Small intestine (tissue), 7 donors: ENCODE results near the gene PLCB3. TPM values are rescaled to one million over a fixed set of nuclear protein-coding genes. Genes with fewer than 3 reads are reported as not detected.
A peak's percentile ranks its signal among the peaks of the same experiment; 100 is the strongest.

Experiments used
- DNase-seq, 2 donors: peaks; one replicate each; pipeline versions ENCODE4 v3.0.0 to v3.0.0-alpha.2; 2013
- FAIRE-seq: peaks from 2 replicates; lab custom pipeline; 2012; peaks lifted over from hg19 to GRCh38; lab: Jason Lieb, UNC
- H3K27ac ChIP-seq, 3 donors: one replicate each; pipeline ENCODE4 v1.5.1; 2013; ENCODE audit warnings: low read length in 2 of 3, mild to moderate bottlenecking in 2 of 3, control low read depth in 1 of 3, inconsistent platforms in 1 of 3, low read depth in 1 of 3, moderate library complexity in 1 of 3
- H3K27me3 ChIP-seq, 3 donors: one replicate each; pipeline ENCODE4 v1.6.1; 2013; ENCODE audit warnings: low read length in 3 of 3, inconsistent platforms in 1 of 3; ENCODE audit not compliant: control insufficient read depth in 3 of 3, insufficient read depth in 3 of 3
- H3K36me3 ChIP-seq, 3 donors: one replicate each; pipeline ENCODE4 v1.6.1; 2013; ENCODE audit warnings: low read length in 3 of 3, inconsistent platforms in 1 of 3, low read depth in 1 of 3, mild to moderate bottlenecking in 1 of 3, moderate library complexity in 1 of 3; ENCODE audit not compliant: control insufficient read depth in 3 of 3, insufficient read depth in 2 of 3
- H3K4me1 ChIP-seq, 3 donors: one replicate each; pipeline ENCODE4 v1.6.1; 2013; ENCODE audit warnings: low read length in 2 of 3, inconsistent platforms in 1 of 3, low read depth in 1 of 3, mild to moderate bottlenecking in 1 of 3, moderate library complexity in 1 of 3; ENCODE audit not compliant: control insufficient read depth in 3 of 3, insufficient read depth in 2 of 3
- H3K4me3 ChIP-seq, 3 donors: one replicate each; pipeline ENCODE4 v1.5.1; 2013; ENCODE audit warnings: low read length in 3 of 3, control low read depth in 1 of 3, inconsistent platforms in 1 of 3, low read depth in 1 of 3, mild to moderate bottlenecking in 1 of 3, moderate library complexity in 1 of 3
- H3K9me3 ChIP-seq, 2 donors: one replicate each; pipeline ENCODE4 v1.6.1; 2013; ENCODE audit warnings: low read depth in 1 of 2, low read length in 1 of 2; ENCODE audit not compliant: control insufficient read depth in 2 of 2, insufficient read depth in 1 of 2
- WGBS, 3 donors: extraction: QIAGEN DNeasy Blood & Tissue Kit; methylation state at CpG; one replicate each; pipeline ENCODE4 v1.1.7; 2013; 5-methylcytosine and 5-hydroxymethylcytosine counted together
- polyA plus RNA-seq, 4 donors: library from polyadenylated mRNA; stranded (reverse) in 3 of 4; unstranded in 1 of 4; fragments of 200-250 nt in 3 of 4; fragments of 120-200 nt in 1 of 4; gene quantifications; one replicate each; pipeline versions ENCODE4 v1.2.1 to v1.2.3, GENCODE V29; 2013
- donor health status: healthy with polysubstance abuse.
- donor health status: control.
- donor health status: control.
- donor health status: Bipolar disorder and iron deficiency.
- donor health status: healthy.

The PLCB3 gene
- polyA plus RNA-seq, 4 donors, result 108 to 191 (median 125) TPM

- Histone ChIP-seq H3K27me3 (no peaks in the 10 kb centered on the region), H3K4me1 (peaks cover 0 to 38% (median 0%) of the 10 kb centered on the region in 3 donors), H3K9me3 (no peaks in the 10 kb centered on the region), H3K36me3 (peaks cover 2 to 96% (median 8%) of the 10 kb centered on the region in 3 donors), H3K27ac (peak overlapping the region; percentile 71 to 82 (median 82)), H3K4me3 (peak overlapping the region; percentile 43 to 61 (median 51))
- 40 to 71% (median 60%) methylated on average over 25 to 30 of the region's 30 CpGs for WGBS, 3 donors
- no peak for FAIRE-seq
- DNase-seq, result peak; percentile 50 to 54
Measured at GRCh38 chr11:64207256-64208085, 43.9 kb upstream of the PLCB3 start.

- DNase-seq, result no peak
- H3K4me1 ChIP-seq, result peaks cover 0 to 38% (median 0%) of the 10 kb centered on the region in 3 donors
- H3K4me3 ChIP-seq, result peak overlapping the region in 1 of 3 donors; percentile 12
- no peaks in the 10 kb centered on the region for H3K9me3 ChIP-seq
- peaks cover 2 to 90% (median 5%) of the 10 kb centered on the region in 3 donors for H3K36me3 ChIP-seq
- no peaks in the 10 kb centered on the region for H3K27me3 ChIP-seq
- H3K27ac ChIP-seq, result peak overlapping the region; percentile 27 to 82 (median 71)
- FAIRE-seq, result no peak
- WGBS, 3 donors, result 74 to 89% (median 74%) methylated on average over 23 of the region's 23 CpGs
Measured at GRCh38 chr11:64208086-64208795, 43.1 kb upstream of the PLCB3 start.

- peaks cover 2 to 83% (median 3%) of the 10 kb centered on the region in 3 donors for H3K36me3 ChIP-seq
- DNase-seq, result no peak
- no peaks in the 10 kb centered on the region for H3K27me3 ChIP-seq
- FAIRE-seq, result no peak
- H3K27ac ChIP-seq, result peak overlapping the region in 1 of 3 donors; percentile 71
- no peaks in the 10 kb centered on the region for H3K9me3 ChIP-seq
- 87 to 95% (median 88%) methylated on average over 18 of the region's 18 CpGs for WGBS, 3 donors
- H3K4me3 ChIP-seq, result no peak overlapping the region
- H3K4me1 ChIP-seq, result peaks cover 0 to 37% (median 0%) of the 10 kb centered on the region in 3 donors
Measured at GRCh38 chr11:64208796-64209562, 42.4 kb upstream of the PLCB3 start.

GRCh38 chr11:64209563-64209843, 41.8 kb upstream of the PLCB3 start:
- FAIRE-seq (no peak), DNase-seq (no peak)
- Histone ChIP-seq H3K9me3 (no peaks in the 10 kb centered on the region), H3K4me1 (peaks cover 0 to 32% (median 0%) of the 10 kb centered on the region in 3 donors), H3K4me3 (no peak overlapping the region), H3K36me3 (peaks cover 2 to 78% (median 3%) of the 10 kb centered on the region in 3 donors), H3K27ac (no peak overlapping the region), H3K27me3 (no peaks in the 10 kb centered on the region)
- 91 to 97% (median 92%) methylated on average over 8 of the region's 8 CpGs for WGBS, 3 donors

GRCh38 chr11:64210301-64211020, 40.9 kb upstream of the PLCB3 start:
- DNase-seq (no peak), FAIRE-seq (no peak)
- peaks cover 0 to 27% (median 0%) of the 10 kb centered on the region in 3 donors for H3K4me1 ChIP-seq
- peaks cover 2 to 74% (median 4%) of the 10 kb centered on the region in 3 donors for H3K36me3 ChIP-seq
- H3K4me3 ChIP-seq, result no peak overlapping the region
- H3K9me3 ChIP-seq, result no peaks in the 10 kb centered on the region
- H3K27me3 ChIP-seq, result no peaks in the 10 kb centered on the region
- no peak overlapping the region for H3K27ac ChIP-seq
- WGBS, 3 donors, result 94 to 95% (median 95%) methylated on average over 19 to 24 of the region's 24 CpGs

- 83 to 86% (median 85%) methylated on average over 23 to 30 of the region's 30 CpGs for WGBS, 3 donors
- FAIRE-seq (no peak), DNase-seq (no peak)
- Histone ChIP-seq H3K27ac (no peak overlapping the region), H3K4me1 (peaks cover 0 to 18% (median 0%) of the 10 kb centered on the region in 3 donors), H3K36me3 (peaks cover 2 to 69% (median 4%) of the 10 kb centered on the region in 3 donors), H3K9me3 (no peaks in the 10 kb centered on the region), H3K4me3 (no peak overlapping the region), H3K27me3 (no peaks in the 10 kb centered on the region)
Measured at GRCh38 chr11:64211181-64211872, 40.0 kb upstream of the PLCB3 start.

- H3K27ac ChIP-seq, result no peak overlapping the region
- peaks cover 5 to 54% (median 6%) of the 10 kb centered on the region in 3 donors for H3K36me3 ChIP-seq
- WGBS, 3 donors, result 85 to 89% (median 86%) methylated on average over 6 of the region's 6 CpGs
- H3K4me1 ChIP-seq, result no peaks in the 10 kb centered on the region
- no peak for DNase-seq
- no peaks in the 10 kb centered on the region for H3K9me3 ChIP-seq
- FAIRE-seq, result no peak
- H3K4me3 ChIP-seq, result no peak overlapping the region
- H3K27me3 ChIP-seq, result no peaks in the 10 kb centered on the region
Measured at GRCh38 chr11:64216879-64217278, 34.5 kb upstream of the PLCB3 start.
